Liver (tissue), 9 donors: ENCODE data around the gene EIF4G1. TPM values are rescaled to one million over a fixed set of nuclear protein-coding genes. Genes with fewer than 3 reads are reported as not detected.

Experiments
- DNase-seq: peaks from one replicate; pipeline ENCODE4 v3.0.0-alpha.2; 2017; ENCODE audit warnings: low spot score
- H3K27ac ChIP-seq, 2 donors: one replicate each; pipeline ENCODE4 v1.7.0; 2013; ENCODE audit warnings: inconsistent platforms in 2 of 2, low read length in 2 of 2, control low read depth in 1 of 2, low read depth in 1 of 2, mild to moderate bottlenecking in 1 of 2
- H3K27me3 ChIP-seq, 4 donors: one replicate each; pipeline versions ENCODE4 v1.6.1 to v1.7.0; 2013; ENCODE audit warnings: low read length in 3 of 4, inconsistent platforms in 1 of 4, mild to moderate bottlenecking in 1 of 4, moderate library complexity in 1 of 4; ENCODE audit not compliant: control insufficient read depth in 4 of 4, insufficient read depth in 4 of 4
- H3K36me3 ChIP-seq, 4 donors: one replicate each; pipeline versions ENCODE4 v1.6.1 to v1.7.0; 2013; ENCODE audit warnings: low read length in 3 of 4, mild to moderate bottlenecking in 3 of 4, low read depth in 1 of 4, moderate library complexity in 1 of 4; ENCODE audit not compliant: control insufficient read depth in 4 of 4, insufficient read depth in 3 of 4
- H3K4me1 ChIP-seq, 4 donors: one replicate each; pipeline versions ENCODE4 v1.6.1 to v1.7.0; 2013; ENCODE audit warnings: low read length in 3 of 4, mild to moderate bottlenecking in 3 of 4, moderate library complexity in 1 of 4; ENCODE audit not compliant: control insufficient read depth in 4 of 4, insufficient read depth in 4 of 4
- H3K4me3 ChIP-seq, 3 donors: one replicate each; pipeline versions ENCODE4 v1.6.1 to v1.7.0; 2013; ENCODE audit warnings: low read length in 3 of 3, control low read depth in 1 of 3, low read depth in 1 of 3, mild to moderate bottlenecking in 1 of 3
- H3K9ac ChIP-seq, 2 donors: one replicate each; pipeline ENCODE4 v1.7.0; 2013; ENCODE audit warnings: low read length in 2 of 2, mild to moderate bottlenecking in 2 of 2, moderate library complexity in 2 of 2, control low read depth in 1 of 2, low read depth in 1 of 2
- H3K9me3 ChIP-seq, 4 donors: one replicate each; pipeline versions ENCODE4 v1.6.1 to v1.7.0; 2013; ENCODE audit warnings: low read length in 3 of 4; ENCODE audit not compliant: control insufficient read depth in 4 of 4
- EGR1 ChIP-seq, 2 donors: IDR thresholded peaks; 2 replicates each; pipeline ENCODE4 v1.6.1; 2016 to 2018; ENCODE audit warnings: antibody characterized with exemption in 2 of 2, low read depth in 2 of 2
- FOXA1 ChIP-seq: IDR thresholded peaks from 2 replicates; pipeline ENCODE4 v1.6.1; 2016; ENCODE audit warnings: antibody characterized with exemption
- FOXA2 ChIP-seq: IDR thresholded peaks from 2 replicates; pipeline ENCODE4 v1.6.1; 2016; ENCODE audit warnings: antibody characterized with exemption
- GABPA ChIP-seq, 2 donors: IDR thresholded peaks in 1 of 2; conservative IDR thresholded peaks in 1 of 2; 2 replicates each; pipeline ENCODE4 v1.6.1; 2016; ENCODE audit warnings: antibody characterized with exemption in 2 of 2, mild to moderate bottlenecking in 1 of 2, moderate library complexity in 1 of 2
- HNF4A ChIP-seq, 2 donors: conservative IDR thresholded peaks; 2 replicates each; pipeline ENCODE4 v1.6.1; 2016; ENCODE audit warnings: antibody characterized with exemption in 2 of 2, mild to moderate bottlenecking in 2 of 2
- HNF4G ChIP-seq: IDR thresholded peaks from 2 replicates; pipeline ENCODE4 v1.6.1; 2016; ENCODE audit warnings: antibody characterized with exemption
- JUND ChIP-seq, 2 donors: IDR thresholded peaks; 2 replicates each; pipeline ENCODE4 v1.6.1; 2016; ENCODE audit warnings: antibody characterized with exemption in 2 of 2
- NR2F2 ChIP-seq: IDR thresholded peaks from 2 replicates; pipeline ENCODE4 v1.6.1; 2016; ENCODE audit warnings: antibody characterized with exemption
- RAD21 ChIP-seq, 2 donors: IDR thresholded peaks; 2 replicates each; pipeline ENCODE4 v1.6.1; 2016; ENCODE audit warnings: antibody characterized with exemption in 2 of 2, mild to moderate bottlenecking in 2 of 2
- RXRA ChIP-seq, 2 donors: IDR thresholded peaks; 2 replicates each; pipeline ENCODE4 v1.6.1; 2017 to 2018; ENCODE audit warnings: antibody characterized with exemption in 2 of 2, mild to moderate bottlenecking in 1 of 2
- SP1 ChIP-seq: IDR thresholded peaks from 2 replicates; pipeline ENCODE4 v1.6.1; 2018; ENCODE audit warnings: antibody characterized with exemption, mild to moderate bottlenecking
- TAF1 ChIP-seq: conservative IDR thresholded peaks from 2 replicates; pipeline ENCODE4 v1.6.1; 2016; ENCODE audit warnings: antibody characterized with exemption, mild to moderate bottlenecking
- YY1 ChIP-seq: IDR thresholded peaks from 2 replicates; pipeline ENCODE4 v1.6.1; 2016; ENCODE audit warnings: antibody characterized with exemption, mild to moderate bottlenecking
- ZBTB33 ChIP-seq: IDR thresholded peaks from 2 replicates; pipeline ENCODE4 v1.6.1; 2016; ENCODE audit warnings: antibody characterized with exemption
- WGBS: extraction: QIAGEN DNeasy Blood & Tissue Kit; methylation state at CpG from one replicate; pipeline ENCODE4 v1.1.7; 2013; 5-methylcytosine and 5-hydroxymethylcytosine counted together
- polyA plus RNA-seq, 2 donors: library from polyadenylated mRNA; stranded (reverse) in 1 of 2; unstranded in 1 of 2; fragments of 200-250 nt in 1 of 2; fragments of >200 nt in 1 of 2; fragmentation: Nextera tagmentation in 1 of 2; extraction: Ambion mirVana in 1 of 2; gene quantifications; one replicate each; pipeline versions ENCODE4 v1.2.1 to v1.2.3, GENCODE V29; 2013 to 2015
- total RNA-seq, 2 donors: library from RNA; depleted of rRNA; stranded (reverse); fragments of >200 nt; gene quantifications; one replicate each; pipeline ENCODE4 v1.2.3, GENCODE V29; 2014
- TF ChIP-seq, protein P1 (sequence below): fragments of 150-350 bp; IDR thresholded peaks from 2 replicates; pipeline ENCODE4 v1.5.1; 2017; ENCODE audit warnings: improper control_type of control experiment, low read depth, low read length; ENCODE audit not compliant: missing input control
- TF ChIP-seq, protein P2 (sequence below): IDR thresholded peaks from 2 replicates; pipeline ENCODE4 v1.6.1; 2016; ENCODE audit warnings: antibody characterized with exemption, mild to moderate bottlenecking
- TF ChIP-seq, protein P3 (sequence below): IDR thresholded peaks from 2 replicates; pipeline ENCODE4 v1.6.1; 2016; ENCODE audit warnings: antibody characterized with exemption
- TF ChIP-seq, protein P4 (sequence below): IDR thresholded peaks from 2 replicates; pipeline ENCODE4 v1.6.1; 2016; ENCODE audit warnings: antibody characterized with exemption
- donor health status: healthy.
- donor health status: healthy.
- donor health status: healthy.
- donor health status: healthy.
- donor health status: healthy.

EIF4G1 gene
- total and polyA plus RNA-seq, 4 donors: 140 to 329 (median 207) TPM

DNA sequence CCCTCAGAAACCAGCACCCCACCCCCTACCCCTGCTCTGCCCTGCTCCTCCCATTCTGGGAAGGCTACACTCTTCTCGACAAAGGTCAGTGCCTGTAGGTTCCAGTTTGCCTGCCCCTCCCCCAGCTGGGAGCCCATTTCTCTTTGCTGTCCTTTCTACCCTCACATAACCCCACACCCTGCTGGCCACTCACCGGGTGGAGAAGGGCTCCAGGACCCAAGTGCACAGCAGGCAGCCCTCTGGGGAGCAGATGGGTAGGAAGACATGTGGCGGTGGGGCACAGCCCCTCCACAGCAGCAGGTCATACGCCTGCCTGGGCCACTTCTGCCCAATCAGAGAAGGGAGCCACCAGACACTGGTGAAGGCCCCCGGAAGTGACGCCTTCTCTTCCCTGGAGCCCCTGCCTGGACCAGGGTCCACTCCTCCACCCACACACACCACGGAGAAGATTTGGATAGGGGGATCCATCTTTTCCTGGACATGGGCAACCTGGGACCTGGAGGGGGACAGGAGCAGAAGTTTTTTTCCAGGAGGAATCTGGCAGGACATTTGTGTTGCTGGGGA, 63.6 kb downstream of the EIF4G1 start, which contains the start of gene THPO:
Gene THPO (minus strand): TSS at position 326 of the 564 bp plus-strand sequence. CDS start 1,948 bp downstream, outside the sequence.
- H3K36me3 ChIP-seq: peaks cover 5 to 27% (median 18%) of the 10 kb centered on the region in 4 donors
- 23% methylated on average over 7 of the region's 7 CpGs for WGBS
- TF ChIP-seq HNF4A (conservative IDR thresholded peaks at IDR 0.05) (peak; percentile 74 to 78), ZBTB33 (no peak), NR2F2 (peak; percentile 80), EGR1 (IDR thresholded peaks at IDR 0.05; ENCODE audit: low read depth in 2 of 2) (peak; percentile 95 to 99), GABPA (IDR thresholded peaks at IDR 0.05 in 1 of 2, conservative IDR thresholded peaks at IDR 0.05 in 1 of 2) (peak; percentile 73 to 92), FOXA2 (no peak), RXRA (IDR thresholded peaks at IDR 0.05) (peak; percentile 95 to 96), JUND (IDR thresholded peaks at IDR 0.05) (peak in 1 of 2 donors; percentile 29), FOXA1 (peak; percentile 8), RAD21 (IDR thresholded peaks at IDR 0.05) (peak; percentile 26), YY1 (peak; percentile 86), TAF1 (peak; percentile 78), SP1 (peak; percentile 94), HNF4G (no peak)
- TF ChIP-seq, protein P1, sequence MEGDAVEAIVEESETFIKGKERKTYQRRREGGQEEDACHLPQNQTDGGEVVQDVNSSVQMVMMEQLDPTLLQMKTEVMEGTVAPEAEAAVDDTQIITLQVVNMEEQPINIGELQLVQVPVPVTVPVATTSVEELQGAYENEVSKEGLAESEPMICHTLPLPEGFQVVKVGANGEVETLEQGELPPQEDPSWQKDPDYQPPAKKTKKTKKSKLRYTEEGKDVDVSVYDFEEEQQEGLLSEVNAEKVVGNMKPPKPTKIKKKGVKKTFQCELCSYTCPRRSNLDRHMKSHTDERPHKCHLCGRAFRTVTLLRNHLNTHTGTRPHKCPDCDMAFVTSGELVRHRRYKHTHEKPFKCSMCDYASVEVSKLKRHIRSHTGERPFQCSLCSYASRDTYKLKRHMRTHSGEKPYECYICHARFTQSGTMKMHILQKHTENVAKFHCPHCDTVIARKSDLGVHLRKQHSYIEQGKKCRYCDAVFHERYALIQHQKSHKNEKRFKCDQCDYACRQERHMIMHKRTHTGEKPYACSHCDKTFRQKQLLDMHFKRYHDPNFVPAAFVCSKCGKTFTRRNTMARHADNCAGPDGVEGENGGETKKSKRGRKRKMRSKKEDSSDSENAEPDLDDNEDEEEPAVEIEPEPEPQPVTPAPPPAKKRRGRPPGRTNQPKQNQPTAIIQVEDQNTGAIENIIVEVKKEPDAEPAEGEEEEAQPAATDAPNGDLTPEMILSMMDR: no peak
- TF ChIP-seq, protein P2, sequence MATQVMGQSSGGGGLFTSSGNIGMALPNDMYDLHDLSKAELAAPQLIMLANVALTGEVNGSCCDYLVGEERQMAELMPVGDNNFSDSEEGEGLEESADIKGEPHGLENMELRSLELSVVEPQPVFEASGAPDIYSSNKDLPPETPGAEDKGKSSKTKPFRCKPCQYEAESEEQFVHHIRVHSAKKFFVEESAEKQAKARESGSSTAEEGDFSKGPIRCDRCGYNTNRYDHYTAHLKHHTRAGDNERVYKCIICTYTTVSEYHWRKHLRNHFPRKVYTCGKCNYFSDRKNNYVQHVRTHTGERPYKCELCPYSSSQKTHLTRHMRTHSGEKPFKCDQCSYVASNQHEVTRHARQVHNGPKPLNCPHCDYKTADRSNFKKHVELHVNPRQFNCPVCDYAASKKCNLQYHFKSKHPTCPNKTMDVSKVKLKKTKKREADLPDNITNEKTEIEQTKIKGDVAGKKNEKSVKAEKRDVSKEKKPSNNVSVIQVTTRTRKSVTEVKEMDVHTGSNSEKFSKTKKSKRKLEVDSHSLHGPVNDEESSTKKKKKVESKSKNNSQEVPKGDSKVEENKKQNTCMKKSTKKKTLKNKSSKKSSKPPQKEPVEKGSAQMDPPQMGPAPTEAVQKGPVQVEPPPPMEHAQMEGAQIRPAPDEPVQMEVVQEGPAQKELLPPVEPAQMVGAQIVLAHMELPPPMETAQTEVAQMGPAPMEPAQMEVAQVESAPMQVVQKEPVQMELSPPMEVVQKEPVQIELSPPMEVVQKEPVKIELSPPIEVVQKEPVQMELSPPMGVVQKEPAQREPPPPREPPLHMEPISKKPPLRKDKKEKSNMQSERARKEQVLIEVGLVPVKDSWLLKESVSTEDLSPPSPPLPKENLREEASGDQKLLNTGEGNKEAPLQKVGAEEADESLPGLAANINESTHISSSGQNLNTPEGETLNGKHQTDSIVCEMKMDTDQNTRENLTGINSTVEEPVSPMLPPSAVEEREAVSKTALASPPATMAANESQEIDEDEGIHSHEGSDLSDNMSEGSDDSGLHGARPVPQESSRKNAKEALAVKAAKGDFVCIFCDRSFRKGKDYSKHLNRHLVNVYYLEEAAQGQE: peak; percentile 88
- TF ChIP-seq, protein P3, sequence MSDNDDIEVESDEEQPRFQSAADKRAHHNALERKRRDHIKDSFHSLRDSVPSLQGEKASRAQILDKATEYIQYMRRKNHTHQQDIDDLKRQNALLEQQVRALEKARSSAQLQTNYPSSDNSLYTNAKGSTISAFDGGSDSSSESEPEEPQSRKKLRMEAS: peak; percentile 91
- TF ChIP-seq, protein P4, sequence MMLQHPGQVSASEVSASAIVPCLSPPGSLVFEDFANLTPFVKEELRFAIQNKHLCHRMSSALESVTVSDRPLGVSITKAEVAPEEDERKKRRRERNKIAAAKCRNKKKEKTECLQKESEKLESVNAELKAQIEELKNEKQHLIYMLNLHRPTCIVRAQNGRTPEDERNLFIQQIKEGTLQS: peak; percentile 51
- peak within 1 kb of the TSS; percentile 81 to 98 (median 92) for H3K4me3 ChIP-seq
- peak; percentile 71 for DNase-seq
- no peaks in the 10 kb centered on the region for H3K9me3 ChIP-seq
- peak within 1 kb of the TSS; percentile 73 to 99 for H3K9ac ChIP-seq
- peaks cover 3 to 27% (median 11%) of the 10 kb centered on the region in 4 donors for H3K4me1 ChIP-seq
- H3K27ac ChIP-seq: peak within 1 kb of the TSS; percentile 94 to 96
- no peaks in the 10 kb centered on the region for H3K27me3 ChIP-seq
